ENCODE data around the gene SHISA9. TPM values are rescaled to one million over a fixed set of nuclear protein-coding genes. Genes with fewer than 3 reads are reported as not detected.

SHISA9 gene
- total RNA-seq, 1 experiment from 2014 or later: not detected

DNA sequence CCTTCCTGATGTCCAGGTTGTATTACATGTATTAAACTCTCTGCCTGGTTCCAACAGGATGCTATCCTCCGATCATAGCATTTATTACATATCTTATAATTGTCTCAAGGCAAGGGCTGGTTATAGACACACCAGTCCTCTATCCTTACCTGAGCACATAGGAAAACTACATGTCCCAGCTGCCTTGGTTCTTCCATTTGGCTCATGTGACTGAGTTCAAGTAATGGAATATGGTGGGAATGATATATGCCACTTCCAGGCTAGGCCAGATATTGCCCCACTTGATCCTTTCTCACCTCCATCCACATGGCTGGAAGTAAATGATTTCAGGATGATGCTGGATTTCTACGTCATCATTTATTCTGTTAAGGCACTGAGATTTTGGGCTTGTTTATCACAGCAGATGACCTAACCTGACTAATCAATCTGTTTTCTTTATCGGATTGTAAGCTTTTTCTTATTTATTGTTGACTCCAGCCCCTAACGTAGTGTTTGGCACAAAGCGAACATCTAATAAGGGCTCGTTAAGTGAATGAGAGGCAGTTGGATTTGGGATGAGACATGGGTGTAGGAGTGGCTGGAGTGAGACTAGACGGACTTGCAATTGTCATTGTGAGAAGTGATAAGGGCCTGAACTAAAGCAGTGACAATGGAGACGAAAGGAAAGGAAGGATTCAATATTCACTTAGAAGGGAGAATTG is 8.2 kb upstream of the SHISA9 start:
- Histone ChIP-seq H2AFZ (ENCODE audit: low read depth, low read length, poor library complexity, severe bottlenecking) (no peak overlapping the region), H4K20me1 (ENCODE audit: insufficient read depth) (no peaks in the 10 kb centered on the region), H3K27me3 (ENCODE audit: insufficient read depth, low read length) (no peaks in the 10 kb centered on the region; the same call in 1 of the 2 replicates), H3K4me1 (ENCODE audit: control insufficient read depth in 1 of 2, insufficient read depth in 2 of 2, low read length in 2 of 2) (no peaks in the 10 kb centered on the region), H3K4me3 (replicated peaks in 1 of 2; ENCODE audit: low read depth in 1 of 2, low read length in 2 of 2) (no peak overlapping the region), H3K4me2 (ENCODE audit: low read length) (no peak overlapping the region), H3K9ac (ENCODE audit: low read length) (no peak overlapping the region), H3K27ac (ENCODE audit: low read depth, low read length) (no peak overlapping the region), H3K36me3 (ENCODE audit: control insufficient read depth in 1 of 2, insufficient read depth in 2 of 2, low read length in 2 of 2) (no peaks in the 10 kb centered on the region), H3K9me2 (ENCODE audit: insufficient read depth) (no peaks in the 10 kb centered on the region), H3K79me2 (ENCODE audit: insufficient read depth, low read length) (no peaks in the 10 kb centered on the region), H3K9me3 (ENCODE audit: control insufficient read depth in 1 of 2, insufficient read depth in 1 of 2, low read depth in 1 of 2, low read length in 2 of 2) (no peaks in the 10 kb centered on the region)
- no TSS peak for BruUV-seq (replicated peaks)
- ATAC-seq: no peak
- no peak for DNase-seq (ENCODE audit: low read depth, low spot score)
- POLR2A ChIA-PET: no interaction called here
- intact Hi-C loops (cut with micrococcal nuclease): loop anchor here (10.0 kb wide), 1 partner anchor 438 kb away; no protein-coding TSS in a partner anchor
- RAD21 ChIA-PET (ENCODE audit: low non-redundant PET in 1 of 2, low total read pairs in 2 of 2, uncharacterized antibody in 2 of 2, unreplicated experiment in 2 of 2): no interaction called here
- TF ChIP-seq YY1 (IDR thresholded peaks at IDR 0.05; ENCODE audit: extremely low read depth, insufficient replicate concordance, low read depth, low read length): no peak
- no peak for TF ChIP-seq ZNF274 (IDR thresholded peaks at IDR 0.05; ENCODE audit: low read depth, low read length)
- TF ChIP-seq CTCF (IDR thresholded peaks at IDR 0.05 in 2 of 3, conservative IDR thresholded peaks at IDR 0.05 in 1 of 3; ENCODE audit: borderline replicate concordance in 1 of 3, insufficient read depth in 1 of 3, low read depth in 2 of 3, low read length in 2 of 3): no peak
- no peak for TF ChIP-seq CEBPB (IDR thresholded peaks at IDR 0.05; ENCODE audit: low read depth)
- no peak for TF ChIP-seq POLR2AphosphoS5 (IDR thresholded peaks at IDR 0.05; ENCODE audit: low read depth, low read length)
- TF ChIP-seq ZFX (IDR thresholded peaks at IDR 0.05): no peak
- no peak for TF ChIP-seq EZH2phosphoT487 (IDR thresholded peaks at IDR 0.05; ENCODE audit: borderline replicate concordance)
- no peak for TF ChIP-seq POLR2A (IDR thresholded peaks at IDR 0.05; ENCODE audit: borderline replicate concordance, extremely low read depth, insufficient read depth, insufficient read length)
- no peak for TF ChIP-seq EZH2 (IDR thresholded peaks at IDR 0.05)
- TF ChIP-seq MAX (IDR thresholded peaks at IDR 0.05): no peak
- no peak for TF ChIP-seq JUND (IDR thresholded peaks at IDR 0.05)
- CTCF ChIA-PET: no interaction called here
